GM19025 (cell line): Measurements from ENCODE around the gene PPP2R2B.

ENCODE experiments used
- ATAC-seq: cut with Tn5 transposase; IDR thresholded peaks from one replicate; pipeline ENCODE4 v1.9.1; 2021; ENCODE audit warnings: mild to moderate bottlenecking, low read depth, moderate library complexity; ENCODE audit not compliant: unreplicated experiment

Gene PPP2R2B

DNA sequence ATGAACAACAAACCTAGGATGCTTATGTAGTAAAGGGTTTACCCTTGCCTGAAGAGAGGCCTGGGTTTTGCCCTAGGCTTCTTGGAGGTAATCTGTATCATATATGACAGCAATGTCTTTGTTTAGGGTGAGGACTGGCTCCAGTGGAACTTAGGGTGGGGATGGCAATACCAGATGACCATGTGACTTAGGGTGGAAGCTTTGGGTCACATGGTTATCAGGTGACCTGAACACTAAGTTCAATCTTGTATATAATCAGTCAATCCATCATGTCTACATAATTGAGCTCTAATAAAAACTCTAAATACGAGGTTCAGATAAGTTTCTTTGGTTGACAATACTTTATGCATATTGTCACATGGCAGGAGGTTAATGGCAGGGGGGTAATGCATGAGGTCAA lies 10.6 kb upstream of the PPP2R2B start:
- ATAC-seq: no peak

DNA sequence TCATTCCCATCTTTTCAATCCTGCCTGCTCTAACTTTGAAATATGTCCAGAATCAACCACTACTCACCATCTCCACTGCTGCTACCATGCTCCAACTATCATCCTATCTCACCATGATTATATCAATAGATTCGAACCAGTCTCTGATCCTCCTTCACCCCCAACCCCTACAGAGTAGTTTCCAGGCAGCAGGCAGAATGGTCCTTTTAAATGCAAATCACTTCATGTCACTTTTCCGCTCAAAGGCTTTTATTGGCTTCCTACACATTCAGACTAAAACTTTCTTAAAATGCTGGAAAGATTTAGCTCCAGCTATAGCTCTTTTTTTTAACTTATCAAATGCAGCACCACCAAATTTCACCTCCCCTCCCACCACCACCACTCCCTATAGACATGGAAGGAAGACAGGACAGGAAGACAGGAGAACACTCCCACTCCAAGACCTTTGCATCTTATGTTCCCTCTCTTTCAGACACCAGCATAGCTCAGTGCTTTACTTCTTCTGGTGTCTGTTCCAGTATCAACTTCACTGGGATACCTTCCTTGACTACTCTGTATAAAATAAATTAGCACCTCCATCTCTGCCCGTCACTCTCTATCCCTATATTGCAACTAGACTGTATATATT lies 9.9 kb upstream of the PPP2R2B start:
- no peak for ATAC-seq

DNA sequence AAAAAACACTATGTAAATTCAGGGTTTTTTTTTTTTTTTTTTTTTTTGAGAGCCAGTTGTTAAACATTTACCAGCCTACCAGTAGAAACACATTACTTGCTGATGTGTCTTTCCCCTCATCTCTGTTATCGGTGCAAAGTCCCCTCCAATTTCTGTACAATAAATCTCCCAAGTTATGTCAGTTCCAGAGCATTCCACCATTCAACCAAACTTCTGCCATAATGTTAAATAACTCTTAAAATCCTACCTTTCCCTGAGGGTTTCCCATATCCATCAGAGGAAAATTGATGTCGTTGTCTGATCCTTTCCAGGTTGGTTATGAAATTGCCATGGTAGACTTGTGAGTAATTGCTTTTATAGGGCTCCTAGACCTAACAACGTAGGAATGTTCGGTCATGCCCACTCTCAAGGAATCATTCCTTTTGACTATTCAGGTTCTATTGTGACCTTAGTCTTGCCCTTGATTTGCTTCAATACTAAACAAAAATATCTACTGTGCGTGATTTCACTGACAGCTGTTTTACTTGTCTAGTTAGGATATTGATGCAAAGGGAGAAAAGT lies 5.6 kb upstream of the PPP2R2B start:
- ATAC-seq: no peak

DNA sequence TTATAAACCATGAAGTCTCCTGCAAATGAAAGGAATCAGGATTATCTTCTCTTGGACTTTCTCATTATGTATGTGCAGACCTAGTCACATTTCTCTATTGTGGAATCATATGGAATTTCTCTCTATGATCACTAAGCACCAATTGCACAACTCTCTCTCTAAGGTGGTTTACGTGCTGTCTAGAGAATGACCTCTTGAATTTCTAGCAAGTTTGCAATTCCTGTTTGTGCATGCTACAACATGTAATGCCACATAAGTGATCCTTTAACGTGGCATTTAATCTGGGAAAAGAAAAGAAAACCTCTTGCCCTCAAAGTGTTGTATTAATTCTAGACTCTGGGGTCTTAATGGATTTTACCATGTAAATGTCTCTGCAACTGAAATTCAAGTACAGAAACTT lies 5.0 kb upstream of the PPP2R2B start:
- ATAC-seq: no peak

DNA sequence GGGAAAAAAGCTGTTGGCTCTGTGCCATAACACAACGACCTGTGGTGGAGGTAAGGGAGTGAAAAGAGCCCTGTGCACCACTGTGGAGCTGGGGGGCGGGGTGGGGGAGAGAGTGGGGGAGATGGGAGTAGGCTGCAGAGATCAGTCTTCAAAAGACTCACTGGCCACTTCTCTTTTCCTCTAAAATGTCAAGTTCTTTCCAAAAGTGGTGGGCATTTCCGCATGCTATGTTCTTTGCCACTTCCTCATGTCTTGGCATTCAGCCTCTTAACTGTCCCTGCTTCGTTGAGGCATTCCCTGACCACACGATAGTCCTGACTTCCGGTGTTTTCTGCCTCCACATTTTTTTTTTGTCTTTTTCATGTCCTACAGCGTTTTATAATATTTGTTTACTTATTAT lies 2.4 kb upstream of the PPP2R2B start:
- ATAC-seq: no peak

DNA sequence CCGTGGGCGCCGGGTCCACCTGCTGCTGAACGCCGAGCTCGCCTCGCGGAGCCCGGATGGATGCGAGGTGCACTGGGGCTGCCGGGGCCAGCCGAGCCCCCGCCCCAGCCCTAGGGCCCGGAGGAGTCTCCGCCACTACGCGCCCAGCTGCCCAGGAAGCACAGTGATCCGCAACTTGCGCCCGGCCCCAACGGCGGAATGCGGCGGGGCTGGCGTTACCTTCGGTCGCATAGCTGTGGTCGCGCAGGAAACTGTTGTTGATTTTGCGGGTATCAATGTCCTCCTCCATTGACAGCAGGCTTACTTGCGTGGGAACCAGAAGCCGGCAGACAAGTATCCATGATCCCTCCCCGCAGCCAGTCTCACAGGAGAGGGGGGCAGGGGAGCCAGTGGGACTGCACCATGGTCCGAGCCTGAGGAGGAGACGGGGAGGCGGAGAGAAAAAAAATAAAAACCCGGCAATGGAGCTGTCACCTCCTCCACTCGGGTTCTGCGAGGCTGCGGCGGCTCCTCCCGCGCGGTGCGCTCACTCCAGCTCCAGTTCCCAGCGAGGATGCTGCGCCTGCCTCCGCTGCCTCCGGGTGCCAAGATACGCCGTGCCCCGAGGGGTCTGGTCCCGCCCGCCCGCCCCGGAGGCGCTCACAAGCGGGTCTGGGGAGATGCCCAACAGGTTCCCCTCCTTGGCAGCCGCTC lies 628 bp downstream of the PPP2R2B start:
- peak; percentile 17 for ATAC-seq

DNA sequence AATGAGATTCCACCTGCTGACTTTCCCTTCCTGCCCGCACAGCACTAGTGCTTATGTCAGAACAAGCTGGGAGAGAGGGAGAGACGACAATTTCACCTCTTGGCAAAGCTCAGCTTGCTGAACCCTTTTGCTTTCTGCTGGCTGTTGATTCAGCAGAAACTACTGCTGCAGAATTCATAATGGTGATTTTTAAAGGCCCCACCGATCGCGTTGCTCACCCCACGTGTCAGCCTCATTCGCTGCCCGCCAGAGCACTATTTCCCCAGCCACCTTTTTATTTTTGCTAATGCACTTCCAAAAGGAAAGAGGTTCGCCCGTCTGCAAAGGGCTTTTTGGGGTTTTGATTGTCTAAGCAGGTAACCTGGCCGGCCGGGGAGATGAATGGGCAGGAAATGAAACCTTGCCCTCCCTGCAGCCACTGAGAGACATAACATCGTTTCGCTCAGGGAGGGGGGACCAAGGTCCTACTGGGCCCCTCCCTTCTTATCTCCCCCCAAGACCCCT lies 1.3 kb downstream of the PPP2R2B start:
- no peak for ATAC-seq

DNA sequence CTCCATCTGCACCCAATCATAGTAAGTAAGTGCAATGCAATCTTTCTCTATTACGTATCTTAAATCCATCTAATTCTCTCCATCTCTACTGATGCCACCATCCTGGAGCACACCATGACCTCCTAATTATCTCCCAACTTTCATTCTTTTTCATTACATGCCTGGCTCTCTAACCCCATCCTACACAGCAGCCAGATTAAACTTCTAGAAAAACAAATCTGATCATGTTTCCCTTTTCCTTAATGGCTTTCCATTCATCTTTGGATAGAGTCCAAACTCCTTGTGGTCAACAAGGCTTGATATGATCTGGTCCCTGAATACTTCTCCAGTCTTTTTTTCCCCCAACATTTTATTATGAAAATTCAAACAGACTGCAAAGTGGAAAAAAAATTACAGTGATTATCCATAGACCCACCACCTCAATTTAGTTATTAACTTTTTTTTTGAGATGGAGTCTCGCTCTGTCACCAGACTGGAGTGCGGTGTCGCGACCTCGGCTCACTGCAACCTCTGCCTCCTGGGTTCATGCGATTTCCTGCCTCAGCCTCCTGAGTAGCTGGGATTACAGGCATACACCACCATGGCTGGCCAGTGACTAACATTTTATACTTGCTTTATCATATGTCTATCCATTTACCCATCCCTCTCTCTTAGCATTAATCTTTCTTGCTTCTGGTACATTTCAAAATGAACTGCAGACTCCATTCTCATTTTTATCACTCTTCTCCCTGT lies 5.2 kb downstream of the PPP2R2B start:
- ATAC-seq: no peak

DNA sequence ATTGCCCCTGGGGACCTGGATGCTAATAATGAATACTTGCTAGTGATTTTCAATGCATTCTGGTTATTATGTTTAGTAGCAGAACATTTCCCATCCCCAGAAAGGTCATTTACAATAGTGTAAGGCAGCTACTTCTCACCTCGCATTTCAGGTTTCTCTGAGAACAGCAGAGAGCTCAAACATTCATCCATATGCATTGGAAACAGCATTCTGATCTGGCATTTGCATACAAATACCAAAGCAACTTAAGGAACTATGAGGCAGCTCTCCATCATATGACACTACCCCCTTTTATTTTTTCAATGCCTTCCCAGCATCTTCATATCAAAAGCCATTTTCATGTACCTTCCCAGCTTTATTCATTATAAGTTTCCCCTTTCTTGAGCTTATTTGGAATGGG lies 6.4 kb downstream of the PPP2R2B start:
- no peak for ATAC-seq

DNA sequence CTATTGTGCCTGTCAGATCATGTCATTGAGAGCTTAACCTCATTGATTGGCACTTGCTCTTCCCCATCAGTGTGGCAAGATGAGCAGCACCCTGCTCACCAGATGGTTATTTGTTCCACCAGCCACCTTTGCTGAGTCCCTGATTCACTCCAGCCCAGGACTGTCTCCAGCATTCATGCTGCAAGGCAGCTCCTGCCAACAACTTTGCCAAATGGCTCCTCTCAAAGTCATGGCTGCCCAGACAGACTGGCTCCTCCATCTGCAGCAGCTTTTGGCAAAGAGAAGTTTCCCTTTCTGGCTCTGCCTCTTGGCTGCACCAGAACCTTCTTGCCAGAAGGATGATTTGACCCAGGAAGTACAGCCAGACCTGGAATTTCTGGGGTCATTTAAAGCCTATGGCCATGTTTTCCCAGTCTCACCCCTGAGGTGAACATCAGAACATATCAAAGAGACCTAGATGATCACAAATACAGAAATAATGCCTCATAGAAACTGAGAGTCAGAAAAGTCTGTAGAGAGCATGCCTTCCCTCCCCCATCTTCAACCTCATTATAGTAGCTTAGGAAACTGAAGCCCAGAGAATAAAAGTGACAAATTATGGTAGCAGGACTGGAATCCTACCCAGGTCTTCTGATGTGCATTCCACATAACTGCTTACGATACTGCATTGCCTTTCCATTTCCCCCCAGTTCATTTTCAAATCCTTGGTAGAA lies 10.4 kb downstream of the PPP2R2B start:
- no peak for ATAC-seq

DNA sequence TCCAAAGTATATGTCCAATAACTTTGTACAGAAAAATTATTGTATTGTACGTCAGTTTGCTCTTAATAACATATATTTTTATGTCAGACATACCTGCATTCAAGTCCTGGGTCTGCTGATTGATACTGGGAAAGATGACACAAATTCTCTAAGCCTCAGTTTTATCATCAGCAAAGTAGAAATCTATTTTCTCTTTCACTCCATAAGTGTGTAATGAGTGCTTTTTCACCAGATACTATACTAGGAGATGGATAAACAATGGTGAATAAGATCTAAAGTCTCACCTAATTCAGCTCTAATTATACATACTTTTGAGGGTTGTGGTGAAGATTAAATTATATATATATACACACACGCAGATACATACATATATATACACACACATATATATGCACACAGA lies 12.3 kb downstream of the PPP2R2B start:
- ATAC-seq: no peak

DNA sequence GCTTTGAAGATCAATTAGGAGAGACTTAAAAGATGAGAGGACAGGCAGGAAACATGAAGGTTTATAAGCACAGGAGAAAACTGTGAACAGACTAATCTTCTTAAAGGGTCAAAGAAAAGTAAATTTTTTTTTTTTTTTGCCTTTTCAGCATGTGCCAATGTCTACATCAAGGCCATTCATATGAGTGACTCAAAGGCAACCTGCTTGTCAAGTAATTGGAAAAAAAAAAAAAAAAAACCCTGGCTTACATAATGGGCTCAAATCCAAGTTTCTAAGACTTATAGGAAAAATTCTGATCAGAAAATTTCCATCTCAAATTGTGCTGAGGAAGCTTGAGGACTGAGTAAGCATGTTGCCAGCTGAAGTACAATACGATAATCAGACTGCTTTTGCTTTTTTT lies 15.9 kb downstream of the PPP2R2B start:
- no peak for ATAC-seq

DNA sequence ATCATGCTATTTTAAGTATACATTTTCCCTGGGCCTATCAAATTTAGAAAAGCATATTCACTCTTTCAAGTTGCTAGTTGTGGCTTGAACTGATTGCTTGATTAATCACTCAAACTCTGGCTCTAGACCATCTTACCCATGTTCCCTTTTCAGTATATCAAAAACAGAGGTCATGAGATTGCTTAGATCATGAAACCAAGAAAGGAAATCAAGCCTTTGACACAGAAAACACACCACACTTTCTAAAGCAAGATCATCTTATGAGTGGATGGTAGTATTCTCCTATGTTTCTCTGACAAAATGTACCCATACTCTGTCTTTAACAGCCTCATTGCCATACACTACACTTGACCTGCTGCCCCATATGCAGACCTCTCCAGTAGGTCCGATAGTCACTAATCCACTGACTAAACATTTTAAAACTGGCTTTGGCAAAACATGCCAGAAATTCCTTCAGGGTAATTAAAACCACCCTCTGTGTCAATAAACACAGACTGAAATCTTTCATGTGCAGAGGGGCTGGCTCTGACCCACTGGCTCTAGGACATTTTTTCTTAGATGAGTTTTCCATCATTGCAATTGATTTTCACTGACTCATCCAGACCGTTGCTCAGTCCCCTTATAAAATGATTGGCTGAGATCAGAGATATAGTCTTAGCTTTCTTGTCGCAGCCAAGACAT lies 18.2 kb downstream of the PPP2R2B start:
- no peak for ATAC-seq

DNA sequence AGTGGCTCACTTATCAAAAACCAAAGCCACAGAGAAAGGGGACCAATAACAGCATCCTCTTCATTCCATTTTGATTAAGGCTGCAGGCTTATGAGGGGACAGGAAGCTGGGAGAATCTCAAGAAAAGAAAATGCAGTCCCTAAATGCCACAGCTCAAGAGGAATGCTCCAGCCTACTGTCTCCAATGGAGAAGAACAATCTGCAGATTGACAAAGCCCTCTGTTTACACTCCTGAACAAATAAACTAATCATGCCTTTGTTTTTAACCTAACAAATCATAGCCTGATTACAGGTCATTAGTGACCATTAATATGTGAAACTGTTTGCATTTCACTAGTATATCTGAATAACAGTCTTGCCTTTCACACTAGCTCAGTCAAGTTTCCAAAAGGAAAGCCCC lies 26.5 kb downstream of the PPP2R2B start:
- ATAC-seq: no peak

DNA sequence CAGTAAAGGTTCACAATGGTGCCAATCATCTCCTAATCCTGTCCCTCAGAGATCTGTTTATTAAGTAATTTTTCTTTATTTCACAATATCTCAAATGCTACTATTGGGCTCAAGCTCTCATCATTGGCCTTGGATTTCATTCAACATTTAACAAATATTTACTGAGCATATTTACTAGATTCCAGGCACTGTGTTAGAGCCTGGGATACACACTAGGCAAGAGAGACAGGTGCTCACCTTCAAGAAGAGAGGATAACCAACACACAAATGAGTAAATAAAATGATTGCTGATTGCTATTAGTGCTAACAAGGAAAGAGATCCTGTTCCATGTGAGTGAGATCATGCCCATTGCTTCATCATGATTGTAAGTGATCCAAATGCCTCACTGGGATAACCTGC lies 27.4 kb downstream of the PPP2R2B start:
- ATAC-seq: no peak

DNA sequence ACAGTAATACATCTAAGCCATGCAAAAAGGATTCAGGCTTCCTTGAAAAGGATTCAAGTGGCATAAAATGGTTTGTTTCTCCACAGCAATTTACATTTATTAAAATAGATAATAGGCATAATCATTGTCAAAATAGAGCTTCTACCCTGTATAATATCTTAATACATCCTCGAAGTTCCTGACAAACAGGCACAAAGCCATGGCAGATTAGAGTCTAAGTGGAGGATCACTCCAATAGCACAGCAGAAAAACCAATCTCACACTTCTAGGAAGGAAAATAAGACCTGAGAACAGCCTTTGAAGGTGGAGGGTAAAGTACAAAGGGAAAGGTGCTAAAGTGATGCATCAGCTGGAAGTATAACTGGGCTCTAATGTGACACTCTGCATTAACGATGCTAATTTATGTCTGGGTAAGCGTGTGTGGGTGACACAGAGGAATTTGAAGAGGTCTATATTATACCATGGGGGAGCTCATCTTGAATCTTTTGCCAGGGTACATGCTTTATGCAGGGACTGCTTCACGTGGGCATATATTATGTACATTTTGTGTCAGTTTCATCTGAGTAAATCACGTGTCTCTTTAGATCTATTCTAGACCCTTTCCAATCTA lies 28.8 kb downstream of the PPP2R2B start:
- no peak for ATAC-seq

DNA sequence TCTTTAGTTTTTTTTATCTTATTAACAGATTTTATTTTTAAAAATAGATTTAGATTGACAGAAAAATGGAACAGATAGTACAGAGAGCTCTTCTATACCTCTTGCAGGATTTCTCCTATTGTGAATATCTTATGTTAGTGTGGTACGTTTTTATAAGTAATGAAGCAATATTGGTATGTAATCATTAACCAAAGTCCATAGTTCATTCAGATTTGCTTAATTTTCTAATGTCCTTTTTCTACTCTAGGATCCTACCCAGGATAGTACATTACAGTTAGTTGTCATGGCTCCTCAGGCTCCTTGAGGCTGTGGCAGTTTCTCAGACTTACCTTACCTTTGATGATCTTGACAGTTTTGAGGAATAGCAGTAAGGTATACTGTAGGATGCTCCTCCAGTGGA lies 30.4 kb downstream of the PPP2R2B start:
- ATAC-seq: no peak

DNA sequence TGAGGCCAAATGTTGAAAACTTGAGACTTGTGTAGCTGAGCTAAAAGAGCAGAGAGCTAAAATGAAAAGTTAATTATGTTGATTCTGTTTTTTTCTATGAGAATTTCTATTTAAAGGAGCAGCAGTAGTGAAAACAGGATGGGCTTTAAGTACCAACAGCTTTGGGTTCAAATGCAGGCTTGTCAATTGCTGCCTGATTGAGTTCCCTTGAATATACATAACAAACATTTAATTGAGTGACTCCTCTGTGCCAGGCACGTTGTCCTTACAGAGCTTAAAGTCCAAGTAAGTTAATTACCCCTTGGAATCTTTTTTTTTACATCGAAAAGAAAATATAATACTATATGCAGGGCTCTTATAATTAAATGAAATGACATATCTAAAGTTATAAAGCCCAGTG lies 38.5 kb downstream of the PPP2R2B start:
- no peak for ATAC-seq

DNA sequence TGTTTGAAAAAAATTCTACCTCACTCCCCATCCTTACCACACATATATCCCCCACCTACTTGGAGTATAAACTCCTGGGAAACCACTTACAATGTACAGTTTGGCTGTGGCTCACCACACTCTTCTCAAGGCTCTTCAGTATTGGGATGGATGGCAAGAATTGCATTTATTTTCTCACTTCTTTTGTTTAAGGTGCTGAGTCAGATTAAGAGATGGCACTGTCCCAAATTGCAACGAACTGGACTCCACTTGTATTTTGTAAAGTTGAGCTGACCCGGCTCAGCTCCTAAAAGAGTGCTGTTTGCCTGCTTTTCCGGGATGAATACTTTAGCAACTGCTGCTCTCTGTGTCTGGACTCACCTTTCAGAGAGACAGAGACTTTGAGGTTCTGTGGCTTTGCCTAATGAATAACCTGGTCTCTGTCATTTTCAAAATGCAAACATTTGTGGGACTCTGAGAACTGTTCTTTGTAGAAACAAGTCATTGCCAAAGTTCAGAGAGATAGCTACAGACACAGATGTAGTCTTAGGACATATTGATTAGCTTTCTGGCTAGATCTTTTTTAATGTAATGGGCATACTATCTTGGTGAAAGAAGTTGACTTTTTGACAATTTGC lies 42.2 kb downstream of the PPP2R2B start:
- ATAC-seq: no peak
